Measurements from ENCODE around the gene ADIPOR1.
"Not testable (repeated sequence)": the region's sequence is repeated elsewhere in the genome, so short reads cannot be mapped to it uniquely, and the experiment has no call there.

Gene ADIPOR1

GRCh38 chr1:202957733-202958543, at the start of gene ADIPOR1:
TSS of gene ADIPOR1 (minus strand) at chr1:202958312. CDS start at chr1:202951070, 7,242 bp downstream.
- DNase-seq (ENCODE audit: low read depth in 2 of 2) = peak; percentile 82 to 90

- DNase-seq (ENCODE audit: low read depth in 2 of 2) = peak; percentile 86 to 91
Measured at GRCh38 chr1:203006948-203007871, 49.1 kb upstream of the ADIPOR1 start, which contains the start of gene TMEM183A. TSS of gene TMEM183A (plus strand) at chr1:203007374. CDS start at chr1:203007466, 92 bp downstream.

- not testable (repeated sequence) for DNase-seq (ENCODE audit: low read depth in 2 of 2)
Measured at GRCh38 chr1:203005395-203006142, 47.5 kb upstream of the ADIPOR1 start.

GRCh38 chr1:203002951-203003350, 44.8 kb upstream of the ADIPOR1 start:
- DNase-seq (ENCODE audit: low read depth in 2 of 2) = no peak

GRCh38 chr1:203001986-203002385, 43.9 kb upstream of the ADIPOR1 start:
- no peak for DNase-seq (ENCODE audit: low read depth in 2 of 2)

- no peak for DNase-seq (ENCODE audit: low read depth in 2 of 2)
Measured at GRCh38 chr1:203000217-203000944, 42.3 kb upstream of the ADIPOR1 start.

- DNase-seq (ENCODE audit: low read depth in 2 of 2) = peak in 1 of 2 donors; percentile 37
Measured at GRCh38 chr1:202998836-202999750, 41.0 kb upstream of the ADIPOR1 start.

GRCh38 chr1:202994756-202995155, 36.6 kb upstream of the ADIPOR1 start:
- DNase-seq (ENCODE audit: low read depth in 2 of 2) = no peak

GRCh38 chr1:202991112-202991511, 33.0 kb upstream of the ADIPOR1 start:
- DNase-seq (ENCODE audit: low read depth in 2 of 2) = no peak

GRCh38 chr1:202989879-202990278, 31.8 kb upstream of the ADIPOR1 start:
- no peak for DNase-seq (ENCODE audit: low read depth in 2 of 2)

- DNase-seq (ENCODE audit: low read depth in 2 of 2) = no peak
Measured at GRCh38 chr1:202987922-202988583, 29.9 kb upstream of the ADIPOR1 start.

- no peak for DNase-seq (ENCODE audit: low read depth in 2 of 2)
Measured at GRCh38 chr1:202987255-202987654, 29.1 kb upstream of the ADIPOR1 start.

- DNase-seq (ENCODE audit: low read depth in 2 of 2) = not testable (repeated sequence)
Measured at GRCh38 chr1:202986120-202986519, 28.0 kb upstream of the ADIPOR1 start.

- DNase-seq (ENCODE audit: low read depth in 2 of 2) = no peak
Measured at GRCh38 chr1:202982715-202983430, 24.8 kb upstream of the ADIPOR1 start.

- no peak for DNase-seq (ENCODE audit: low read depth in 2 of 2)
Measured at GRCh38 chr1:202981939-202982338, 23.8 kb upstream of the ADIPOR1 start.

- no peak for DNase-seq (ENCODE audit: low read depth in 2 of 2)
Measured at GRCh38 chr1:202979459-202979858, 21.3 kb upstream of the ADIPOR1 start.

GRCh38 chr1:202976633-202977032, 18.5 kb upstream of the ADIPOR1 start:
- DNase-seq (ENCODE audit: low read depth in 2 of 2) = no peak

- DNase-seq (ENCODE audit: low read depth in 2 of 2) = no peak
Measured at GRCh38 chr1:202974856-202975255, 16.7 kb upstream of the ADIPOR1 start.

GRCh38 chr1:202972046-202972445, 13.9 kb upstream of the ADIPOR1 start:
- DNase-seq (ENCODE audit: low read depth in 2 of 2) = no peak

Measured in stimulated activated CD8-positive, alpha-beta memory T cell treated with anti-CD3 and anti-CD28 coated beads, Interleukin-2, amount 100 ng/mL, for 48 hours (primary cell).